SH-SY5Y (cell line): ENCODE data around the gene HDDC3.

Experiments used
- GATA2 ChIP-seq: IDR thresholded peaks from 2 replicates; pipeline ENCODE4 v1.6.1; 2011; ENCODE audit warnings: mild to moderate bottlenecking, low read depth, low read length
- GATA3 ChIP-seq: IDR thresholded peaks from 2 replicates; pipeline ENCODE4 v1.6.1; 2011; ENCODE audit warnings: low read depth, mild to moderate bottlenecking, low read length, moderate library complexity

DNA sequence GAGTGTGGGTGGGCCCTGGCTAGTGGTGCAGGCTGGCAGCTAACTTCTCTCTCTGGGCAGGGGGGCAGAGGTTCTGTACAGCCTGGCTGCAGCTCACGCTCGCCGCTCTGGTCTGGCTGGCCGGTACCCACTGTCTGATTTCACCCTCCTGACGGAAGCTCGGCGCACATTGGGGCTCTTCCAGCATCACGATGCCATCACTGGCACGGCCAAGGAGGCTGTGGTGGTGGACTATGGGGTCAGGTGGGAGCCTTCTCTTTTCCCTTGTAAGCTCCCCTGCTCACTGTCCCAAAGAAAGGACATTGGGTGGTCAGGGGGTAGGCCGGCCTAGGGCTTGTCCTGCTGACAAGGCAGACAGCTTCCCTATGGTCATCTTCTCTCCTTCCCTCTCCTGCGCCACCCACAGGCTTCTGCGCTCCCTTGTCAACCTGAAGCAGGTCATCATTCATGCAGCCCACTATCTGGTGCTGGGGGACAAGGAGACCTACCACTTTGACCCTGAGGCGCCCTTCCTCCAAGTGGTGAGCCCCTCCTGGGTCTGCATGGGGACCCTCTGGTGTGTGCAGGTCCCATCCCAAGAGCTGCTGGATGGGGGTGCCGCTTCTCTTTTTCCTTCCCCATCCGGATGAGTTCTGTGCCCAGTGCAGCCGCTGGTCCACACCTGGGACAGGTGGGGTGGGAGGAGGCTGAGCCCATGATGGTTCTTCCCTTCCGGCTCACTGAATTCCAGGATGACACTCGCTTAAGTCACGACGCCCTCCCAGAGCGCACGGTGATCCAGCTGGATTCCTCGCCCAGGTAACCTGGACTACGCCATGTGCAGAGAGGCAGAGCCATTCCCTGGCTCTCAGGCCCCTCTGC, 21.7 kb downstream of the HDDC3 start:
- TF ChIP-seq GATA2 = no peak
- no peak for TF ChIP-seq GATA3
